DMS 273 (cell line): ENCODE results near the gene KCNJ10.
"Not testable (repeated sequence)": the region's sequence is repeated elsewhere in the genome, so short reads cannot be mapped to it uniquely, and the experiment has no call there.

Experiments used
- DNase-seq: peaks from one replicate; lab custom pipeline; 2025; ENCODE audit not compliant: unreplicated experiment; lab: John Stamatoyannopoulos, UW

The KCNJ10 gene

GRCh38 chr1:160062230-160062532 lies 7.8 kb downstream of the KCNJ10 start:
- DNase-seq, result no peak

- DNase-seq, result no peak
These were observed 8.4 kb downstream of the KCNJ10 start for GRCh38 chr1:160061369-160062229.

- peak; percentile 29 for DNase-seq
These were observed 11.9 kb downstream of the KCNJ10 start for GRCh38 chr1:160058087-160058486.

- no peak for DNase-seq
These were observed 13.3 kb downstream of the KCNJ10 start for GRCh38 chr1:160056648-160057169.

GRCh38 chr1:160053548-160054365 lies 16.2 kb downstream of the KCNJ10 start:
- no peak for DNase-seq

GRCh38 chr1:160052936-160053335 lies 17.0 kb downstream of the KCNJ10 start:
- DNase-seq, result no peak

GRCh38 chr1:160050619-160051018 lies 19.3 kb downstream of the KCNJ10 start:
- DNase-seq, result no peak

GRCh38 chr1:160050182-160050581 lies 19.8 kb downstream of the KCNJ10 start:
- not testable (repeated sequence) for DNase-seq

GRCh38 chr1:160049101-160049500 lies 20.9 kb downstream of the KCNJ10 start:
- DNase-seq, result no peak

- DNase-seq, result no peak
These were observed 21.6 kb downstream of the KCNJ10 start for GRCh38 chr1:160048335-160048734.

GRCh38 chr1:160047111-160047991 lies 22.6 kb downstream of the KCNJ10 start:
- no peak for DNase-seq

GRCh38 chr1:160046494-160047110 lies 23.4 kb downstream of the KCNJ10 start:
- peak; percentile 74 for DNase-seq

- DNase-seq, result no peak
These were observed 24.3 kb downstream of the KCNJ10 start for GRCh38 chr1:160045653-160046052.

GRCh38 chr1:160043543-160043942 lies 26.4 kb downstream of the KCNJ10 start:
- no peak for DNase-seq

- DNase-seq, result no peak
These were observed 29.5 kb downstream of the KCNJ10 start for GRCh38 chr1:160040476-160040875.

GRCh38 chr1:160032165-160032820 lies 37.7 kb downstream of the KCNJ10 start:
- peak; percentile 35 for DNase-seq

- DNase-seq, result peak; percentile 99
These were observed 38.4 kb downstream of the KCNJ10 start, which contains the start of gene PIGM for GRCh38 chr1:160031365-160032164. Gene PIGM (minus strand): TSS chr1:160031990. CDS start chr1:160031739, 251 bp downstream.

GRCh38 chr1:160030657-160031364 lies 39.1 kb downstream of the KCNJ10 start:
- DNase-seq, result peak; percentile 39
